ENCODE data around the gene POC1A. TPM values are rescaled to one million over a fixed set of nuclear protein-coding genes. Genes with fewer than 3 reads are reported as not detected.
A peak's percentile ranks its signal among the peaks of the same experiment; 100 is the strongest.

The POC1A gene
- total and polyA plus RNA-seq, 3 donors from 2014 or later = 16.7 to 36.1 (median 21.7) TPM

- no peak for TF ChIP-seq POLR2A (IDR thresholded peaks at IDR 0.05)
- TF ChIP-seq, protein P1, sequence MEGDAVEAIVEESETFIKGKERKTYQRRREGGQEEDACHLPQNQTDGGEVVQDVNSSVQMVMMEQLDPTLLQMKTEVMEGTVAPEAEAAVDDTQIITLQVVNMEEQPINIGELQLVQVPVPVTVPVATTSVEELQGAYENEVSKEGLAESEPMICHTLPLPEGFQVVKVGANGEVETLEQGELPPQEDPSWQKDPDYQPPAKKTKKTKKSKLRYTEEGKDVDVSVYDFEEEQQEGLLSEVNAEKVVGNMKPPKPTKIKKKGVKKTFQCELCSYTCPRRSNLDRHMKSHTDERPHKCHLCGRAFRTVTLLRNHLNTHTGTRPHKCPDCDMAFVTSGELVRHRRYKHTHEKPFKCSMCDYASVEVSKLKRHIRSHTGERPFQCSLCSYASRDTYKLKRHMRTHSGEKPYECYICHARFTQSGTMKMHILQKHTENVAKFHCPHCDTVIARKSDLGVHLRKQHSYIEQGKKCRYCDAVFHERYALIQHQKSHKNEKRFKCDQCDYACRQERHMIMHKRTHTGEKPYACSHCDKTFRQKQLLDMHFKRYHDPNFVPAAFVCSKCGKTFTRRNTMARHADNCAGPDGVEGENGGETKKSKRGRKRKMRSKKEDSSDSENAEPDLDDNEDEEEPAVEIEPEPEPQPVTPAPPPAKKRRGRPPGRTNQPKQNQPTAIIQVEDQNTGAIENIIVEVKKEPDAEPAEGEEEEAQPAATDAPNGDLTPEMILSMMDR (IDR thresholded peaks at IDR 0.05) = no peak
- DNase-seq = no peak
- intact Hi-C loops (cut with DNase I; ENCODE audit: low total_unique reads) = no loop called here
- no peaks in the 10 kb centered on the region for H3K9me3 ChIP-seq
- peaks cover 45% of the 10 kb centered on the region for H3K4me1 ChIP-seq
- H3K4me3 ChIP-seq = no peak overlapping the region
- WGBS, 2 donors = 55 to 69% methylated on average over 15 to 17 of the region's 17 CpGs
- no peaks in the 10 kb centered on the region for H3K36me3 ChIP-seq (ENCODE audit: low read depth, missing control alignments)
- no peaks in the 10 kb centered on the region for H3K27me3 ChIP-seq
- H3K27ac ChIP-seq = peak overlapping the region in 1 of 2 donors; percentile 83
Observed at GRCh38 chr3:52088445-52089367, 65.5 kb downstream of the POC1A start.

DNA sequence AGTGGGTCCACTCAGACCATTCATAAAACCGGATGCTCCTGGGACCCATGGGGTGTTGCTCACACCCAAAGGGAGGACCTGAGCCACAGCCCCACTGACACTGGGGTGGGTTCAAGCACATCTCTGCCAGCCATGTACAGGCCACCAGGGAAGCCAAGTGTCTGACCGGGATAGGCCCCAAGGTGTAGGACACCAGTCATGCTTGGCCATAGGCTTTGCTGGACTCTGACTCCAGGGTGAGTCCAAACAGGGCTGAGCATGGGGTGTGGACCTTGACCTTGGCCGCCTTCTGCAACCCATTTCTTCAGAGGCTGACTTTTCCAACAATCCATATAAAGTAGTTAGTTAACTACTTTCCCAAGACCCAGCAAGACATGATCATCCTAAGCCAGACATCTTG lies 66.5 kb downstream of the POC1A start:
- H3K4me1 ChIP-seq = peaks cover 39% of the 10 kb centered on the region
- no peak for TF ChIP-seq POLR2A (IDR thresholded peaks at IDR 0.05)
- TF ChIP-seq, protein P1 (IDR thresholded peaks at IDR 0.05) = no peak
- H3K9me3 ChIP-seq = no peaks in the 10 kb centered on the region
- H3K4me3 ChIP-seq = no peak overlapping the region
- intact Hi-C loops (cut with DNase I; ENCODE audit: low total_unique reads) = no loop called here
- no peak for DNase-seq
- 92% methylated on average over 2 to 3 of the region's 3 CpGs for WGBS, 2 donors
- no peaks in the 10 kb centered on the region for H3K27me3 ChIP-seq
- H3K27ac ChIP-seq = no peak overlapping the region
- no peaks in the 10 kb centered on the region for H3K36me3 ChIP-seq (ENCODE audit: low read depth, missing control alignments)

DNA sequence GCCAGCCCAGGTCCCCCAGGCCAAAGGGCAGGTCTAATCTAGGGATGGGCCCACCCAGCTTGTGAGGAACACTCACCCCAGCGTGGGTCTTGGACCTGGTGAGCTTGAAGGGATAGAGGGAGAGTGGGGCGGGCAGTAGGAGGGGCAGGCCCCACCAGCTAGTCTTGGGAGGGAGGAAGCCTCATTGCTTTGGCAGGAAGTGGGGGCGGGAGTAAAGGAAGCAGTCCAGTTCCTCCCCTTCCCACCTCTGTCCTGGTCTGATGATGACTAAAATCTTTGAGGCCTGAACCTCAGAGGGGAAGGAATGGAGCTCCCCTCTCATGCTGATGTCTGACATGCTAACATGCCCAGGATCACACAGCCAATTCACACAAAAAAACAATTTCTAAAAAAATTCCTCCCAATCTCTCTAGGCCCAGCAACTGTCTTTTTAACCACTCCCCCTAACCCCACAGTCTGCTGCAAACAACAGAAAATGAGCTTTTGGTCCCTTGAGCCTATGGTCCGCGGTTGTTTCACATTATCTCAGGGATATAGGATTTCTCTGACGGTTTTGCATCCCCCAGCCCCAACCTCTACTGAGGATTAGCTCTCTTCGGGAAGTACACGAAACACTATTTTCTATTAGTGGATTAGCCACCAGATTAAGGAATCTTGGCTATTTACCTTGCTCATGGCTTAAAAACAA lies 67.1 kb downstream of the POC1A start:
- Histone ChIP-seq H3K27me3 (no peaks in the 10 kb centered on the region), H3K36me3 (ENCODE audit: low read depth, missing control alignments) (no peaks in the 10 kb centered on the region), H3K4me3 (no peak overlapping the region), H3K4me1 (peaks cover 38% of the 10 kb centered on the region), H3K27ac (no peak overlapping the region), H3K9me3 (no peaks in the 10 kb centered on the region)
- no peak for DNase-seq
- 82 to 87% methylated on average over 7 to 8 of the region's 8 CpGs for WGBS, 2 donors
- TF ChIP-seq POLR2A (IDR thresholded peaks at IDR 0.05) = no peak
- TF ChIP-seq, protein P1 (IDR thresholded peaks at IDR 0.05) = no peak
- intact Hi-C loops (cut with DNase I; ENCODE audit: low total_unique reads) = no loop called here

DNA sequence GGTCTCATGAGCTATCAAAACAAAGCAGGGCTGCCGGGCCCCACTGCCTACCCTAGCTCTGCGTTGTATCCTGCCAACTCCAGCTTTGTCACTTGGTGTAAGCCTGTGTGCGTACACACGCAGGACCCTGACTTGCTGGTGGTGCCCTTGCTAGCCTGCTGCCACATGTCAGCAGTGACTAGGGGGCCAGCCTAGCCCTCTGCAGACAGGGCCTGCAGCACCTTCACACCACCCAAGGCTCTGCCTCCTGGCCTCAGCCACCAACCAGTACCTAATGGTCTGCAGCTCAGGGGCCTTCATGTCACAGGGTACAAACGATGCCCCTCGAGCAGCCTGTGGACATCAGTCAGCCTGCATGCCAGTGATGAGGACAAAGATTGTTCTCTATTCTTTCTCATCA lies 67.8 kb downstream of the POC1A start:
- Histone ChIP-seq H3K4me1 (peaks cover 38% of the 10 kb centered on the region), H3K9me3 (no peaks in the 10 kb centered on the region), H3K36me3 (ENCODE audit: low read depth, missing control alignments) (no peaks in the 10 kb centered on the region), H3K27me3 (no peaks in the 10 kb centered on the region), H3K27ac (no peak overlapping the region), H3K4me3 (no peak overlapping the region)
- DNase-seq = no peak
- WGBS, 2 donors = 95 to 96% methylated on average over 4 to 6 of the region's 6 CpGs
- TF ChIP-seq, protein P1 (IDR thresholded peaks at IDR 0.05) = no peak
- no peak for TF ChIP-seq POLR2A (IDR thresholded peaks at IDR 0.05)
- intact Hi-C loops (cut with DNase I; ENCODE audit: low total_unique reads) = no loop called here

Data from testis (tissue), 3 donors.